Activated CD8-positive, alpha-beta T cell treated with anti-CD3 and anti-CD28 coated beads for 36 hours (primary cell): ENCODE measurements around the gene ADARB1. TPM values are rescaled to one million over a fixed set of nuclear protein-coding genes. Genes with fewer than 3 reads are reported as not detected.

ENCODE experiments used
- ATAC-seq: fragments of 200-7000 bp; cut with Tn5 transposase; one replicate; pipeline ENCODE4 v1.10.0; 2021; ENCODE audit warnings: mild to moderate bottlenecking, moderate library complexity
- CTCF ChIA-PET: fragments of 350-600 bp; sonication (Branson Sonifier 250); formaldehyde crosslinking; loops from one replicate; lab custom pipeline; 2021; ENCODE audit warnings: antibody characterized with exemption; lab: Charles Lee
- POLR2A ChIA-PET: fragments of 350-600 bp; sonication (Branson Sonifier 250); formaldehyde crosslinking; loops from one replicate; lab custom pipeline; 2021; ENCODE audit warnings: antibody characterized with exemption; lab: Charles Lee
- DNase-seq: peaks from one replicate; pipeline ENCODE4 v3.0.0-alpha.2; 2020
- H3K27ac Mint-ChIP-seq: one replicate; pipeline ENCODE4 v1.8.0; 2021; ENCODE audit warnings: mild to moderate bottlenecking, mixed read lengths
- H3K27me3 Mint-ChIP-seq: one replicate; pipeline ENCODE4 v1.8.0; 2021; ENCODE audit warnings: mixed read lengths
- H3K36me3 Mint-ChIP-seq: one replicate; pipeline ENCODE4 v1.8.0; 2021; ENCODE audit warnings: low read depth, mixed read lengths
- H3K4me1 Mint-ChIP-seq: one replicate; pipeline ENCODE4 v1.8.0; 2021; ENCODE audit warnings: low read depth, mixed read lengths
- H3K4me3 Mint-ChIP-seq: one replicate; pipeline ENCODE4 v1.8.0; 2021; ENCODE audit warnings: mild to moderate bottlenecking, moderate library complexity, mixed read lengths
- H3K9me3 Mint-ChIP-seq: one replicate; pipeline ENCODE4 v1.8.0; 2021; ENCODE audit warnings: mixed read lengths
- intact Hi-C: fragments of 100-400 bp; cut with micrococcal nuclease; formaldehyde crosslinking; loops from one replicate; pipeline ENCODE4 v1.10.0; 2022
- total RNA-seq, 2 experiments: library from RNA; stranded (reverse); gene quantifications; one replicate each; pipeline ENCODE4 v1.2.3, GENCODE V29; 2021
- TF ChIP-seq, protein P1 (sequence below): fragments of 200-600 bp; IDR thresholded peaks from one replicate; pipeline ENCODE4 v1.8.0; 2022; ENCODE audit warnings: antibody characterized with exemption, mild to moderate bottlenecking

Gene ADARB1
- total RNA-seq, 2 experiments from 2014 or later = 36.2 to 37.1 TPM

DNA sequence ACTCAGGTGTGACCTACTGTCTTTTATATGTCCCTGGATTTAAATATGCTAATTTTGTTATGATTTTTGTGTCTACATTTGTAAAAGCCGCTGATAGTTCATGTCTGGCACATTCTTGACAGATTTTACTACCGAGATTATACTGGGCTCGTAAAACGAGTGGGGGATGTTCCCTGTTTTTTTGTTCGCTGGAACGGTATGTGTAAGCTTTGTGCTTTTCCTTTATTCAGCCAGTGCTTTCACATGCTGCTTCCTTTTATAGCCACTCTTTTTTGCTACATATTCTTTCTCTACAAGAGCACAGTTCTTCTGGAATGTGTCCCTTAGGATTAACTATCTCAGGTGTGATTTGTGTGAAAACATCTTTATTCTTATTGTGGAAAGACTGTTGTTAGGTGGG is 46.6 kb downstream of the ADARB1 start:
- TF ChIP-seq, protein P1, sequence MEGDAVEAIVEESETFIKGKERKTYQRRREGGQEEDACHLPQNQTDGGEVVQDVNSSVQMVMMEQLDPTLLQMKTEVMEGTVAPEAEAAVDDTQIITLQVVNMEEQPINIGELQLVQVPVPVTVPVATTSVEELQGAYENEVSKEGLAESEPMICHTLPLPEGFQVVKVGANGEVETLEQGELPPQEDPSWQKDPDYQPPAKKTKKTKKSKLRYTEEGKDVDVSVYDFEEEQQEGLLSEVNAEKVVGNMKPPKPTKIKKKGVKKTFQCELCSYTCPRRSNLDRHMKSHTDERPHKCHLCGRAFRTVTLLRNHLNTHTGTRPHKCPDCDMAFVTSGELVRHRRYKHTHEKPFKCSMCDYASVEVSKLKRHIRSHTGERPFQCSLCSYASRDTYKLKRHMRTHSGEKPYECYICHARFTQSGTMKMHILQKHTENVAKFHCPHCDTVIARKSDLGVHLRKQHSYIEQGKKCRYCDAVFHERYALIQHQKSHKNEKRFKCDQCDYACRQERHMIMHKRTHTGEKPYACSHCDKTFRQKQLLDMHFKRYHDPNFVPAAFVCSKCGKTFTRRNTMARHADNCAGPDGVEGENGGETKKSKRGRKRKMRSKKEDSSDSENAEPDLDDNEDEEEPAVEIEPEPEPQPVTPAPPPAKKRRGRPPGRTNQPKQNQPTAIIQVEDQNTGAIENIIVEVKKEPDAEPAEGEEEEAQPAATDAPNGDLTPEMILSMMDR = no peak
- CTCF ChIA-PET = interaction anchor here (0.6 to 6.7 kb wide), 9 partner anchors 7 to 189 kb away, joined by 3 to 57 read pairs (median 7); no protein-coding TSS in a partner anchor
- intact Hi-C loops = no loop called here
- peaks cover 7% of the 10 kb centered on the region for H3K36me3 Mint-ChIP-seq
- H3K4me1 Mint-ChIP-seq = peaks cover 5% of the 10 kb centered on the region
- ATAC-seq (no peak), DNase-seq (no peak)
- POLR2A ChIA-PET = interaction anchor here (0.6 to 0.9 kb wide), 2 partner anchors 18 to 640 kb away, joined by 3 read pairs; no protein-coding TSS in a partner anchor
- no peaks in the 10 kb centered on the region for H3K27me3 Mint-ChIP-seq
- H3K4me3 Mint-ChIP-seq = no peak overlapping the region
- H3K9me3 Mint-ChIP-seq = no peaks in the 10 kb centered on the region
- no peak overlapping the region for H3K27ac Mint-ChIP-seq

DNA sequence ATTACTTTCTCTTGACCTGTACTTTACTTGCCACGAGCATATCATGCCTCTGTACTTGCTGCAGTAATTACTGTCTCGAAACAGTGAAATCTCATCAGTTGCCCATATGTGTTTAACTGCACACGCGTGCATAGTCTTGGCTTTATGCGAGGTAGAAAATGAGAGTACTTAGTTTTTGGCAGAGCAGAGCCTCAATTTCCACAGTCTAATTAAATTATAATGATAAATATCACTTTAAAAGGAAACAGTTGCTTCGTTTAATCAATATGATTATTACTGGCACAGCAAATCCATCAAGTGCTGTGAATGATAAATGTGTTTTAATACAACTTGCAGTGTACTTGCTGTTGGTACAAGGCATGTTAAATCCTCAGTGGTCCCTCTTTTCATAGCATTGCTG is 47.6 kb downstream of the ADARB1 start:
- no peak for DNase-seq
- H3K4me1 Mint-ChIP-seq = peaks cover 2% of the 10 kb centered on the region
- intact Hi-C loops = no loop called here
- TF ChIP-seq, protein P1 = no peak
- no peaks in the 10 kb centered on the region for H3K9me3 Mint-ChIP-seq
- peaks cover 1% of the 10 kb centered on the region for H3K36me3 Mint-ChIP-seq
- CTCF ChIA-PET = interaction anchor here (0.7 to 4.5 kb wide), 11 partner anchors 8 to 179 kb away, joined by 3 to 37 read pairs (median 4); no protein-coding TSS in a partner anchor
- no peak for ATAC-seq
- H3K27me3 Mint-ChIP-seq = no peaks in the 10 kb centered on the region
- H3K4me3 Mint-ChIP-seq = no peak overlapping the region
- POLR2A ChIA-PET = interaction anchor here (0.8 to 1.3 kb wide), 5 partner anchors 9 to 67 kb away, joined by 3 to 4 read pairs (median 3); no protein-coding TSS in a partner anchor
- H3K27ac Mint-ChIP-seq = no peak overlapping the region

DNA sequence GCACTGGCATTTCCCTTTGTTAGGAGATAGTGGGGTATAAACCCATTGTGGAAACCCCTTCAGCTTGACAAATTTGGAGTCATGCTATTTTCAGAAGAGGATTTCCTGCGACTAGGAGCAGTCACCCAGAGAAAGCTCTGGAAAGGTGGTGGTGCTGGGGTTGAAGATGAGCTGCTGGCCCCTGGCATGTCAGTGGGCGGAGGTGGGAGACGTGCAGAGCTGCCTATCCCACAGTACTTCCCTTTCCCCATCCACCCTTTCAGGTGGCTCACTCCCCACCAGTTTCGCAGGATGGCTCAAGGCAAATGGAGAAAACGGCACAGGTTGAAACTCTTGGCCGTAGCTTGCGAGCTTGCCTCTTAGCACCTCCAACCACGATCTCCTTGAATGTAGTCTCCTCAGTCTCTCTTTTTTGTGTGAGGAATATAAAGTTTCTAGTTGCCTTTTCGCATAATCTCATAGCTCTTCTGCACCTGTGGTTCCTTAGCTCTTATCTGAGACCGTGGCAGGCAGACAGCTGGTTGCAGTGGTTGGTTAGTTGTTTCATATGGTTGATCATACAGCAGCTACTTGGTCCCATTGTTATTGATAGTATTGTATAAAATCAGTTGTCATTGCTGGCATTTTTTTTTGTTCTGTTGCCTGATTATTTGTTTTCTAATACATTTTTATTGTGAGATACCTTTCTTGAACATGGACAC is 48.2 kb downstream of the ADARB1 start:
- ChIA-PET POLR2A (interaction anchor here (0.8 to 1.3 kb wide), 4 partner anchors 9 to 67 kb away, joined by 3 to 4 read pairs (median 4); no protein-coding TSS in a partner anchor), CTCF (interaction anchor here (0.7 to 4.5 kb wide), 9 partner anchors 15 to 179 kb away, joined by 3 to 37 read pairs (median 4); no protein-coding TSS in a partner anchor)
- Mint-ChIP-seq H3K9me3 (no peaks in the 10 kb centered on the region), H3K4me3 (no peak overlapping the region), H3K27ac (no peak overlapping the region), H3K36me3 (peaks cover 1% of the 10 kb centered on the region), H3K27me3 (no peaks in the 10 kb centered on the region), H3K4me1 (peaks cover 2% of the 10 kb centered on the region)
- ATAC-seq = no peak
- intact Hi-C loops = no loop called here
- TF ChIP-seq, protein P1 = no peak
- DNase-seq = no peak

DNA sequence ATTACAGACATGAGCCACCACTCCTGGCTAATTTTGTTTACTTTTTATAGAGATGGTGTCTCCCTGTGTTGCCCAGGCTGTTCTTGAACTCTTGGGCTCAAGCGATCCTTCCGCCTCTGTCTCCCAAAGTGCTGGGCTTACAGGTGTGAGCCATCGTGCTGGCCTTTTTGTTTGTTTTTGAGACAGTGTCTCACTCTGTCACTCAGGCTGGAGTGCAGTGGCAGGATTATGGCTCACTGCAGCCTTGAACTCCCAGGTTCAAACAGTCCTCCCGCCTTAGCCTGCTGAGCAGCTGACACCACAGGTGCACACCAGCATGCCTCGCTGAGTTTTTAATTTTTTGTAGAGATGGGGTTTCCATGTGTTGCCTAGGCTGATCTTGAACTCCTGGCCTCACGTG is 49.1 kb downstream of the ADARB1 start:
- peaks cover 8% of the 10 kb centered on the region for H3K4me1 Mint-ChIP-seq
- no peak overlapping the region for H3K4me3 Mint-ChIP-seq

More for the DNA sequence above, 49.1 kb downstream of the ADARB1 start:
- Mint-ChIP-seq H3K9me3 (no peaks in the 10 kb centered on the region), H3K27me3 (no peaks in the 10 kb centered on the region), H3K27ac (no peak overlapping the region), H3K36me3 (no peaks in the 10 kb centered on the region)
- TF ChIP-seq, protein P1 = no peak
- CTCF ChIA-PET = interaction anchor here (1.3 to 4.5 kb wide), 2 partner anchors 14 to 180 kb away, joined by 3 to 37 read pairs; no protein-coding TSS in a partner anchor
- ATAC-seq (no peak), DNase-seq (no peak)
- intact Hi-C loops = no loop called here
- POLR2A ChIA-PET = interaction anchor here (1.2 kb wide), 1 partner anchor 13 kb away, joined by 4 read pairs; no protein-coding TSS in a partner anchor
